VCaP (cell line): ENCODE data around the gene SRD5A1.

ENCODE experiments used
- H3K27ac ChIP-seq: fragments of 450-650 bp; 2 replicates; pipeline ENCODE4 v1.5.1; 2017
- TF ChIP-seq, protein P1 (sequence below): fragments of 450-650 bp; conservative IDR thresholded peaks from 2 replicates; pipeline ENCODE4 v1.5.1; 2017; ENCODE audit warnings: mild to moderate bottlenecking, moderate library complexity

The SRD5A1 gene

DNA sequence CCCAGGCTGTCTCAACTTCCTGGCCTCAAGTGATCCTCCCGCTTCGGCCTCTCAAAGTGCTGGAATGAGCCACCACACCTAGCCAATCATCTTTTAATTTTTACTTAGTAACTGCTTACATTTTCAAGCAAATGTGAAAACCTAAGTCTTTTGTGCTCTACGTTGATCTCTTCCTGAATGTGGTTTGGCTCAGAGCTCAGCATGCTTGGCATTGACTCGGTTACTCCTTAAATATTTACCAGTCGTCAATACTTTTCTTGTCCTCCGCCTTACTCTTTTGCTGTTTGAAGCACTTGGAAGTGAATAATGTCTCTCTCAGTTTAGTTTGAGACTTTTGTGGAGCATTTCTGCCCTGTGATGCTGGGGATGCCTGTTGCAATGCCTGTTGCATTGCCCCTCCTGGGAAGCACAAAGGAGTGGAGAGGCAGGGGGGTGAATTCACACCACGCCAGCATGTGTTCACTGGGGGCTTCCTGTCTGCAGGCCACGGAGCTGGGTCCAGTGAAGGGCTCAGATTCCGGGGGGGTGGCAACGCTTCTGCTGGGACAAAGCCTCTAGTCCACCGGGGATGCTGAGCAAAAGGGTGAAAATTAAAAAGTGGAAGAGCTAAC is 66.9 kb downstream of the SRD5A1 start:
- TF ChIP-seq, protein P1, sequence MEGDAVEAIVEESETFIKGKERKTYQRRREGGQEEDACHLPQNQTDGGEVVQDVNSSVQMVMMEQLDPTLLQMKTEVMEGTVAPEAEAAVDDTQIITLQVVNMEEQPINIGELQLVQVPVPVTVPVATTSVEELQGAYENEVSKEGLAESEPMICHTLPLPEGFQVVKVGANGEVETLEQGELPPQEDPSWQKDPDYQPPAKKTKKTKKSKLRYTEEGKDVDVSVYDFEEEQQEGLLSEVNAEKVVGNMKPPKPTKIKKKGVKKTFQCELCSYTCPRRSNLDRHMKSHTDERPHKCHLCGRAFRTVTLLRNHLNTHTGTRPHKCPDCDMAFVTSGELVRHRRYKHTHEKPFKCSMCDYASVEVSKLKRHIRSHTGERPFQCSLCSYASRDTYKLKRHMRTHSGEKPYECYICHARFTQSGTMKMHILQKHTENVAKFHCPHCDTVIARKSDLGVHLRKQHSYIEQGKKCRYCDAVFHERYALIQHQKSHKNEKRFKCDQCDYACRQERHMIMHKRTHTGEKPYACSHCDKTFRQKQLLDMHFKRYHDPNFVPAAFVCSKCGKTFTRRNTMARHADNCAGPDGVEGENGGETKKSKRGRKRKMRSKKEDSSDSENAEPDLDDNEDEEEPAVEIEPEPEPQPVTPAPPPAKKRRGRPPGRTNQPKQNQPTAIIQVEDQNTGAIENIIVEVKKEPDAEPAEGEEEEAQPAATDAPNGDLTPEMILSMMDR, result no peak
- H3K27ac ChIP-seq, result no peak overlapping the region

DNA sequence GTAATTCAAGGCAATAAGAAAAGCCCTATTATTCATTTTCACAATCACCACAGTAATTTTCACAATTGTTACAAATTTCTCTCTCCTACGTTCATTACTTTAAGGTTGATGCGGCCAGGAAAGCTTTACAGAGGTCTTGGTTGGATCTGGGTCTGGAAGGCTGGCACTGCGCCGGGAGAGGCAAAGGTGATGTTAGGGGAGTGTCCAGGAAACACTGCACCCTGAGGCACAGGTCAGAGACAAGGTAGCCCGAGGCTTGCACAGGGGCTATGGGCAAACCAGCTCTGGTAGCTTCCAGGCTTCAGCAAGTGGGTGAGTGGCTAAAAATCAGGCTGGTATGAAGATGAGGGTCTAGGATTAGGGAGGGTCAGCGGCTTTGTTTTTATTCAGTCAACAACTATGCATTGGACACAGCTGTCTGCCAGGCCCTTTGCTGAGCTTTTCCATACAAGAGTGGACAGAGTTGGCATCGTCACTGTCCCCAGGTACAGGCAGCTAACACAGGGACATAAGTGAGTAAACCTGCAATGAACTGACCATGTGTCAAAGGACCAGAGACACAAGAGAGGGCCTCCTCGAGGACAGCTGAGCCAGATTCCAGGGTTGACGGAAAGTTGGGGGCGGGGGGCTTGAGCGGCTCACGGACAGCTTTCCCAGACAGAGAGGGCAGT is 67.6 kb downstream of the SRD5A1 start:
- TF ChIP-seq, protein P1, result no peak
- no peak overlapping the region for H3K27ac ChIP-seq

DNA sequence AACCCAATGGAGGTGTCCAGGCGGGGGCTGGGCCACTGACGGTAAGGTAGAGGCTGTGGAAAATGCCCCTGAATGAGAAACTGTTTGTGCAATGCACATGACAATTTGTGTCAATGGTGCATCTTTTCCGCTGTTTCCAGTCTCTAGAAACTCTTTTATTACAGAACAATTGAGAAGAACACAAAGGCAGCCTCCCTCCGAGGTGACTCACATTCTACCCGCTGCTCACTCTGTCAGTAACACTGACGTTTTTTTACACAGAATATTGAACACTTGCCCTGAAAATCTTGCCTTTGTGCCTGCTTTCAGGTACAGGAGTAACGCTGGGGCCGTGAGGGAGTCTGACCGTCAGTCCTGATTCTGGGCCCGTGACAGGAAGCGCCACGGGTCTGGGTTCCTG is 68.3 kb downstream of the SRD5A1 start:
- no peak overlapping the region for H3K27ac ChIP-seq
- TF ChIP-seq, protein P1, result no peak

- no peak overlapping the region for H3K27ac ChIP-seq
- TF ChIP-seq, protein P1, result no peak
These were observed 69.4 kb downstream of the SRD5A1 start for GRCh38 chr5:6702633-6703032.

GRCh38 chr5:6703806-6704205 is 70.6 kb downstream of the SRD5A1 start:
- peak overlapping the region; percentile 49 for H3K27ac ChIP-seq
- TF ChIP-seq, protein P1, result no peak

DNA sequence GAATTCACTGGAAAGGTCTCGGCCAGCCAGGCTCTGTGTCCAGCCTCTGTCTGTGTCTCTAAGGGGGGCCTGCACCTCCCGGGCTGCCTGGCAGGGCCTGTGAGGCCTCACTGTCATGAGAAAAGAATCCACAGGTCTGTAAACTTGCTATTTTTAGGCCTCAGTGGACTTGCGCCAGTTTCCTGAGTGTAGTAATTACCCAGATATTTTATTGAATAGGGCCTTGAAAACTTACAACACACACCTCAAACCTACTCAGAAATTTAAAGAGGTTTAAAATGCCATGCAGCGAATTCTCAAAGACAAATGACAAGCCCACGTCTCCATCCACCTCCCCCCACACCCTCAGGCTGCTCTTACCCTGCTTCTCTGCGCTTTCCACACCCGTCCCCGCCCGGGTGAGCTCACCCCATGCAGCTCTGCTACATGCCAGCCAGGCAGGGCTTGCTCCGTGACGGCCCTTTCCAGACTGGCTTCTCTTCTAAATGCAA is 71.2 kb downstream of the SRD5A1 start:
- peak overlapping the region; percentile 49 for H3K27ac ChIP-seq

GRCh38 chr5:6705088-6705487 is 71.8 kb downstream of the SRD5A1 start:
- TF ChIP-seq, protein P1, result no peak
- H3K27ac ChIP-seq, result no peak overlapping the region

More for the DNA sequence above, 71.2 kb downstream of the SRD5A1 start:
- TF ChIP-seq, protein P1, result no peak
